GM03348 (cell line): ENCODE data around the gene LMOD3.
A peak's percentile ranks its signal among the peaks of the same experiment; 100 is the strongest.

Experiments used
- DNase-seq: peaks from one replicate; pipeline ENCODE4 v3.0.0; 2012; ENCODE audit warnings: low spot score

Gene LMOD3

GRCh38 chr3:69122403-69122802, at the start of gene LMOD3:
TSS of gene LMOD3 (minus strand) at chr3:69122595. CDS start at chr3:69122386, 209 bp downstream.
- no peak for DNase-seq

- no peak for DNase-seq
Observed at GRCh38 chr3:69172058-69172457, 49.7 kb upstream of the LMOD3 start.

- no peak for DNase-seq
Observed at GRCh38 chr3:69166446-69166845, 44.1 kb upstream of the LMOD3 start.

GRCh38 chr3:69165744-69166143, 43.3 kb upstream of the LMOD3 start:
- DNase-seq = no peak

- no peak for DNase-seq
Observed at GRCh38 chr3:69164296-69164695, 41.9 kb upstream of the LMOD3 start.

GRCh38 chr3:69162308-69162980, 40.0 kb upstream of the LMOD3 start:
- no peak for DNase-seq

GRCh38 chr3:69161587-69162307, 39.4 kb upstream of the LMOD3 start:
- peak; percentile 77 for DNase-seq

- DNase-seq = no peak
Observed at GRCh38 chr3:69160525-69160924, 38.1 kb upstream of the LMOD3 start.

- no peak for DNase-seq
Observed at GRCh38 chr3:69160107-69160506, 37.7 kb upstream of the LMOD3 start.

- DNase-seq = no peak
Observed at GRCh38 chr3:69149586-69149985, 27.2 kb upstream of the LMOD3 start.

- no peak for DNase-seq
Observed at GRCh38 chr3:69145688-69146087, 23.3 kb upstream of the LMOD3 start.

GRCh38 chr3:69144631-69145245, 22.3 kb upstream of the LMOD3 start:
- DNase-seq = no peak

GRCh38 chr3:69143612-69144011, 21.2 kb upstream of the LMOD3 start:
- no peak for DNase-seq

- no peak for DNase-seq
Observed at GRCh38 chr3:69142797-69143454, 20.5 kb upstream of the LMOD3 start.

- DNase-seq = no peak
Observed at GRCh38 chr3:69142090-69142489, 19.7 kb upstream of the LMOD3 start.

- DNase-seq = no peak
Observed at GRCh38 chr3:69141313-69141712, 18.9 kb upstream of the LMOD3 start.

GRCh38 chr3:69137412-69137811, 15.0 kb upstream of the LMOD3 start:
- no peak for DNase-seq

GRCh38 chr3:69137005-69137404, 14.6 kb upstream of the LMOD3 start:
- DNase-seq = no peak

GRCh38 chr3:69130689-69131088, 8.3 kb upstream of the LMOD3 start:
- no peak for DNase-seq

- DNase-seq = peak; percentile 42
Observed at GRCh38 chr3:69129531-69129930, 7.1 kb upstream of the LMOD3 start.

- DNase-seq = no peak
Observed at GRCh38 chr3:69128509-69128908, 6.1 kb upstream of the LMOD3 start.

- DNase-seq = no peak
Observed at GRCh38 chr3:69126999-69127398, 4.6 kb upstream of the LMOD3 start.

GRCh38 chr3:69126216-69126615, 3.8 kb upstream of the LMOD3 start:
- no peak for DNase-seq
